Esophagus muscularis mucosa (tissue), 4 donors: ENCODE results near the gene TCTN1.

Source experiments
- EP300 ChIP-seq: sonication (generic); formaldehyde crosslinking; IDR thresholded peaks from one replicate; pipeline ENCODE4 v1.6.1; 2017; ENCODE audit warnings: antibody characterized with exemption
- POLR2A ChIP-seq: fragments of 450-650 bp; IDR thresholded peaks from one replicate; pipeline ENCODE4 v1.6.1; 2017; ENCODE audit warnings: antibody characterized with exemption, moderate library complexity, mild to moderate bottlenecking, low read depth
- POLR2AphosphoS5 ChIP-seq, 2 donors: sonication (generic); formaldehyde crosslinking; IDR thresholded peaks; one replicate each; pipeline ENCODE4 v1.6.1; 2017; ENCODE audit warnings: antibody characterized with exemption in 2 of 2
- TF ChIP-seq, protein P1 (sequence below), 3 experiments: fragments of 200-600 bp in 2 of 3; fragments of 450-650 bp in 1 of 3; sonication (generic) in 2 of 3; IDR thresholded peaks; one replicate each; pipeline ENCODE4 v1.5.1; 2017 to 2019; ENCODE audit warnings: antibody characterized with exemption in 3 of 3, mild to moderate bottlenecking in 2 of 3, moderate library complexity in 1 of 3

DNA sequence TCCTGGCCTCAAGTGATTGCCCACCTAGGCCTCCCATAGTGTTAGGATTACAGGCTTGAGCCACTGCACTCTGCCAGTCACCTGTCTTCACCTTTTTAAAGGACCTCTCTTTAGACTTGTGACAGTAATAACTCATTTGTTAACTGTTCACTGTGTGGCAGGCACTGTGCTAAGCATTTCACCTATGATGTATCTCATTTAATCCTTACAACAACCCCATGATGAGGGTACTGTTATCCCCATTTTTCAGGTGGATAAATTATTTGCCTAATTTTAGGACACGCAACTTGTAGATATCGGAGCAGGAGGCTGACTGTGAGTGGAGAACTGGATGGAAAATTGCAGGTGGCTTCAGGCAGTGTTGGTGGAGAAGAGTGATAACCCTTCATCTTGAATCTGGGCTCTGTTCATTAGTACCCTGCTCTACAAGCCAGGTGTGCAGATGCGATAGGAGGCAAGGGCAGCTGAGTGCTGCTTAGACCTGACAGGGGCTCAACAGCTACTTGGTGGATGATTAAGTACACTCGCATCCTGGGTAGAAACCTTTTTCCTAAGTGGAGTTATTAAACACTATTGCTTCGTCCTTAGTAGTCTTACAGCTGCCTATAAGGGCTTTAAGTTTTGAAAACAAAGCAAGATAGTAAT is 2.7 kb downstream of the TCTN1 start:
- TF ChIP-seq, protein P1, sequence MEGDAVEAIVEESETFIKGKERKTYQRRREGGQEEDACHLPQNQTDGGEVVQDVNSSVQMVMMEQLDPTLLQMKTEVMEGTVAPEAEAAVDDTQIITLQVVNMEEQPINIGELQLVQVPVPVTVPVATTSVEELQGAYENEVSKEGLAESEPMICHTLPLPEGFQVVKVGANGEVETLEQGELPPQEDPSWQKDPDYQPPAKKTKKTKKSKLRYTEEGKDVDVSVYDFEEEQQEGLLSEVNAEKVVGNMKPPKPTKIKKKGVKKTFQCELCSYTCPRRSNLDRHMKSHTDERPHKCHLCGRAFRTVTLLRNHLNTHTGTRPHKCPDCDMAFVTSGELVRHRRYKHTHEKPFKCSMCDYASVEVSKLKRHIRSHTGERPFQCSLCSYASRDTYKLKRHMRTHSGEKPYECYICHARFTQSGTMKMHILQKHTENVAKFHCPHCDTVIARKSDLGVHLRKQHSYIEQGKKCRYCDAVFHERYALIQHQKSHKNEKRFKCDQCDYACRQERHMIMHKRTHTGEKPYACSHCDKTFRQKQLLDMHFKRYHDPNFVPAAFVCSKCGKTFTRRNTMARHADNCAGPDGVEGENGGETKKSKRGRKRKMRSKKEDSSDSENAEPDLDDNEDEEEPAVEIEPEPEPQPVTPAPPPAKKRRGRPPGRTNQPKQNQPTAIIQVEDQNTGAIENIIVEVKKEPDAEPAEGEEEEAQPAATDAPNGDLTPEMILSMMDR (IDR thresholded peaks at IDR 0.05) = no peak
- TF ChIP-seq POLR2AphosphoS5 (IDR thresholded peaks at IDR 0.05) (no peak), POLR2A (no peak), EP300 (no peak)
